Ovary (tissue), 9 donors: Measurements from ENCODE around the gene UPK1B. TPM values are rescaled to one million over a fixed set of nuclear protein-coding genes. Genes with fewer than 3 reads are reported as not detected.

ENCODE experiments used
- DNase-seq, 5 donors: peaks; one replicate each; pipeline ENCODE4 v3.0.0-alpha.2; 2019 to 2020
- H3K27ac ChIP-seq, 2 donors: fragments of 200-600 bp; one replicate each; pipeline versions ENCODE4 v1.5.1 to v1.8.0; 2019 to 2022
- H3K27me3 ChIP-seq: fragments of 200-600 bp; one replicate; pipeline ENCODE4 v1.8.0; 2022
- H3K36me3 ChIP-seq: fragments of 200-600 bp; sonication (generic); one replicate; pipeline ENCODE4 v1.5.1; 2019
- H3K4me1 ChIP-seq: one replicate; pipeline ENCODE4 v1.8.1; 2013; ENCODE audit warnings: mild to moderate bottlenecking, moderate library complexity; ENCODE audit not compliant: insufficient read depth
- H3K4me3 ChIP-seq: fragments of 200-600 bp; sonication (generic); one replicate; pipeline ENCODE4 v1.5.1; 2017
- H3K9me3 ChIP-seq, 2 donors: fragments of 200-600 bp in 1 of 2; sonication (generic) in 1 of 2; one replicate each; pipeline versions ENCODE4 v1.5.1 to v1.8.1; 2013 to 2019; ENCODE audit warnings: mild to moderate bottlenecking in 1 of 2, moderate library complexity in 1 of 2
- CTCF ChIP-seq, 3 donors: fragments of 450-650 bp in 2 of 3; fragments of 200-600 bp in 1 of 3; IDR thresholded peaks; one replicate each; pipeline versions ENCODE4 v1.5.1 to v1.8.0; 2016 to 2022; ENCODE audit warnings: antibody characterized with exemption in 3 of 3, mild to moderate bottlenecking in 1 of 3
- EP300 ChIP-seq: sonication (generic); formaldehyde crosslinking; IDR thresholded peaks from one replicate; pipeline ENCODE4 v1.6.1; 2017; ENCODE audit warnings: antibody characterized with exemption
- POLR2A ChIP-seq: fragments of 450-650 bp; IDR thresholded peaks from one replicate; pipeline ENCODE4 v1.6.1; 2017; ENCODE audit warnings: antibody characterized with exemption, mild to moderate bottlenecking, moderate library complexity
- WGBS, 3 donors: extraction: QIAGEN DNeasy Blood & Tissue Kit in 1 of 3; methylation state at CpG; one replicate each; pipeline versions ENCODE4 v1.1.5 to v1.1.7; 2013 to 2017; 5-methylcytosine and 5-hydroxymethylcytosine counted together
- intact Hi-C, 4 donors: fragments of 100-400 bp; cut with DNase I; formaldehyde crosslinking; loops; one replicate each; pipeline versions ENCODE4 v1.11.0 to v1.15.1; 2022 to 2023
- polyA plus RNA-seq, 2 donors: library from polyadenylated mRNA; stranded (reverse); fragments of 200-250 nt in 1 of 2; fragments of 350-450 nt in 1 of 2; fragmentation: Illumina TruSeq in 1 of 2; extraction: RNeasy Lipid Tissue Mini Kit (QIAGEN cat#74804) in 1 of 2; gene quantifications; one replicate each; pipeline ENCODE4 v1.2.3, GENCODE V29; 2013 to 2014
- total RNA-seq, 7 donors: library from RNA; depleted of rRNA in 2 of 7; stranded (reverse); fragments of >200 nt in 2 of 7; fragmentation: NEBNext Ultra II Directional in 3 of 7; extraction: Animal tissue kit (Norgen Biotek cat#: 25700) in 3 of 7; gene quantifications; one replicate each; pipeline versions ENCODE4 v1.1.0 to v1.2.4, GENCODE V29; 2016 to 2023
- donor health status: DM: no; HTN: no; CAD: no; lungs with moderate emphysema.
- donor health status: DM: no; HTN: no; CAD: no.
- donor health status: Bipolar disorder and iron deficiency.
- donor health status: DM: yes; HTN: yes; CAD: no.
- donor health status: DM: no; HTN: no; CAD: no.
- donor health status: DM: yes; HTN: yes; CAD: no.

UPK1B gene
- total and polyA plus RNA-seq, 9 donors = 0.05 to 1.4 (median 0.69) TPM; not detected in 4

GRCh38 chr3:119229190-119229589 lies 55.8 kb downstream of the UPK1B start:
- no peak for DNase-seq
- Histone ChIP-seq H3K4me1 (no peaks in the 10 kb centered on the region), H3K27ac (no peak overlapping the region), H3K9me3 (no peaks in the 10 kb centered on the region), H3K4me3 (no peak overlapping the region), H3K27me3 (peaks cover 3% of the 10 kb centered on the region), H3K36me3 (no peaks in the 10 kb centered on the region)
- intact Hi-C loops = no loop called here
- 70 to 97% (median 90%) methylated on average over 7 of the region's 7 CpGs for WGBS, 3 donors
- TF ChIP-seq POLR2A (no peak), EP300 (no peak), CTCF (IDR thresholded peaks at IDR 0.05) (no peak)

GRCh38 chr3:119230071-119230470 lies 56.7 kb downstream of the UPK1B start:
- Histone ChIP-seq H3K36me3 (no peaks in the 10 kb centered on the region), H3K27ac (no peak overlapping the region), H3K4me1 (no peaks in the 10 kb centered on the region), H3K4me3 (no peak overlapping the region), H3K27me3 (no peaks in the 10 kb centered on the region), H3K9me3 (no peaks in the 10 kb centered on the region)
- no peak for DNase-seq
- intact Hi-C loops = no loop called here
- WGBS, 3 donors = 95 to 99% (median 95%) methylated on average over 7 of the region's 7 CpGs
- no peak for TF ChIP-seq POLR2A
- no peak for TF ChIP-seq EP300
- no peak for TF ChIP-seq CTCF (IDR thresholded peaks at IDR 0.05)

- DNase-seq = no peak
- H3K4me1 ChIP-seq = no peaks in the 10 kb centered on the region
- H3K9me3 ChIP-seq = no peaks in the 10 kb centered on the region
- no peak overlapping the region for H3K27ac ChIP-seq
- no peaks in the 10 kb centered on the region for H3K27me3 ChIP-seq
- intact Hi-C loops = no loop called here
- no peak overlapping the region for H3K4me3 ChIP-seq
- TF ChIP-seq EP300 = no peak
- TF ChIP-seq CTCF (IDR thresholded peaks at IDR 0.05) = no peak
- TF ChIP-seq POLR2A = no peak
- no peaks in the 10 kb centered on the region for H3K36me3 ChIP-seq
Observed at GRCh38 chr3:119230745-119231144, 57.3 kb downstream of the UPK1B start.

DNA sequence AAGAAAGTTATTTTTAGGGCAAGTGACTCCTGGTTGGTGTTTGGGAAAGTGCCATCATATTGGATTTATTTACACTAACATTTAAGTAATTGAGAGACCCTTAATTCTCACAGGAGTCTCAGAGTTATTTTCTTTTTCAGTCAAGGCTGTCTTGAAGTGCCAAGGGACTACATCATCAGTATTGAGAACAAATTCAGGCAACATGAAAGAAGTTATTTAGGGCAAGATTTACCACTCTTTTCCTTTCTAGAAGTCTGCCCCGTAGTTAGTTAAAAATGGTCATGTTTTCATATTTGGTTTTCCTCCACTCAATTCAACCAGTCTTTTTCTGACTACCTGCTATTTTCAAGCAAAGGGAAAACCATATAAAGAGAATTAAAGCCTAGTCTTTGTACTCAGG lies 61.2 kb downstream of the UPK1B start:
- TF ChIP-seq CTCF (IDR thresholded peaks at IDR 0.05) = no peak
- no peak for TF ChIP-seq POLR2A
- no peak for TF ChIP-seq EP300
- intact Hi-C loops = no loop called here
- Histone ChIP-seq H3K27me3 (no peaks in the 10 kb centered on the region), H3K9me3 (no peaks in the 10 kb centered on the region), H3K27ac (no peak overlapping the region), H3K4me1 (peaks cover 3% of the 10 kb centered on the region), H3K36me3 (no peaks in the 10 kb centered on the region), H3K4me3 (no peak overlapping the region)
- WGBS, 3 donors = 63 to 90% (median 66%) methylated on average over 1 of the region's 1 CpG
- DNase-seq = no peak

DNA sequence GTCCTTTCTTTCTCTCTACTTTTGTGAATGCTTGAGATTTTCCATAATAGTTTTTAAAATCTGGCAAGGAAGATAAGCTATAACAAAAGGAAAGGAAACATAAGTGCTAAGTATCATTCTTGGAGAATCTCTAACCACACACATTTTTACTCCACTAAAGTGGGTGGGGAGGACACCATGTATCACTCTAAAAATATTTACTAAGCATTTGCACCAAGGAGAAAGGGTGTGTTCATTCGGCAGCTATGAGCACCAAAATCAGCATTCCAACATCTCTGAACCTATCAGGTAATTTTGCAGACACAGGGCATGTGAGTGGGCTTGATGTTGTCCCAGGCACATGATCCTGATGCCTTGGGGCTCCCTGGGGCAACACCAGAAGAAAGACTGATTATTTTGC lies 61.8 kb downstream of the UPK1B start:
- Histone ChIP-seq H3K27me3 (no peaks in the 10 kb centered on the region), H3K4me1 (peaks cover 3% of the 10 kb centered on the region), H3K9me3 (no peaks in the 10 kb centered on the region), H3K4me3 (no peak overlapping the region), H3K27ac (no peak overlapping the region), H3K36me3 (no peaks in the 10 kb centered on the region)
- intact Hi-C loops = no loop called here
- DNase-seq = no peak
- WGBS, 3 donors = 48 to 56% (median 50%) methylated on average over 1 of the region's 1 CpG
- TF ChIP-seq CTCF (IDR thresholded peaks at IDR 0.05) = no peak
- no peak for TF ChIP-seq EP300
- TF ChIP-seq POLR2A = no peak
